GM23338 (cell line): ENCODE data around the gene TMEM167B. TPM values are rescaled to one million over a fixed set of nuclear protein-coding genes. Genes with fewer than 3 reads are reported as not detected.

Source experiments
- ATAC-seq: fragments of 200-7000 bp; cut with Tn5 transposase; 3 replicates; pipeline ENCODE4 v1.9.1; 2020
- DNase-seq: peaks from one replicate; pipeline ENCODE4 v3.0.0-alpha.2; 2015; ENCODE audit warnings: low spot score
- H2AFZ ChIP-seq: fragments of 200-600 bp; sonication (generic); 2 replicates; pipeline ENCODE4 v1.8.0; 2016; ENCODE audit warnings: antibody characterized with exemption, mild to moderate bottlenecking, moderate library complexity
- H3F3A ChIP-seq: fragments of 200-600 bp; sonication (generic); replicated peaks from 2 replicates; pipeline ENCODE4 v1.8.0; 2017; ENCODE audit warnings: antibody characterized with exemption, mixed run types, low read depth
- H3K27ac ChIP-seq: fragments of 200-600 bp; sonication (generic); 2 replicates; pipeline ENCODE4 v1.6.1; 2016; ENCODE audit warnings: low read depth
- H3K27me3 ChIP-seq: fragments of 200-600 bp; sonication (generic); 2 replicates; pipeline ENCODE4 v1.8.0; 2016; ENCODE audit warnings: mild to moderate bottlenecking, mixed run types, moderate library complexity; ENCODE audit not compliant: insufficient read depth
- H3K36me3 ChIP-seq: fragments of 200-600 bp; sonication (generic); 2 replicates; pipeline ENCODE4 v1.8.0; 2016; ENCODE audit warnings: mild to moderate bottlenecking; ENCODE audit not compliant: insufficient read depth
- H3K4me1 ChIP-seq: fragments of 200-600 bp; sonication (generic); 2 replicates; pipeline ENCODE4 v1.8.0; 2016; ENCODE audit warnings: mild to moderate bottlenecking, moderate library complexity; ENCODE audit not compliant: insufficient read depth
- H3K4me2 ChIP-seq: fragments of 200-600 bp; sonication (generic); 2 replicates; pipeline ENCODE4 v1.7.1; 2017; ENCODE audit warnings: mixed run types
- H3K4me3 ChIP-seq: fragments of 200-600 bp; sonication (generic); 2 replicates; pipeline ENCODE4 v1.6.1; 2016; ENCODE audit warnings: mixed run types
- H3K79me2 ChIP-seq: fragments of 200-600 bp; sonication (generic); replicated peaks from 2 replicates; pipeline ENCODE4 v1.8.0; 2017; ENCODE audit warnings: mild to moderate bottlenecking; ENCODE audit not compliant: insufficient read depth
- H3K9me2 ChIP-seq: fragments of 200-600 bp; sonication (generic); 2 replicates; pipeline ENCODE4 v1.8.0; 2017; ENCODE audit not compliant: insufficient read depth
- H4K20me1 ChIP-seq: fragments of 200-600 bp; sonication (generic); replicated peaks from 2 replicates; pipeline ENCODE4 v1.8.0; 2017; ENCODE audit warnings: mild to moderate bottlenecking; ENCODE audit not compliant: insufficient read depth
- H3K27ac Mint-ChIP-seq: 2 replicates; pipeline ENCODE4 v1.8.0; 2020; ENCODE audit warnings: inconsistent platforms, mild to moderate bottlenecking, moderate library complexity, mixed read lengths
- H3K27me3 Mint-ChIP-seq: 3 replicates; pipeline ENCODE4 v1.8.0; 2022; ENCODE audit warnings: low read depth, mild to moderate bottlenecking, moderate library complexity, mixed read lengths, inconsistent platforms; ENCODE audit not compliant: insufficient read depth, poor library complexity
- H3K36me3 Mint-ChIP-seq: 3 replicates; pipeline ENCODE4 v1.8.0; 2021; ENCODE audit warnings: low read depth, mild to moderate bottlenecking, inconsistent platforms, moderate library complexity, mixed read lengths
- H3K4me1 Mint-ChIP-seq: 3 replicates; pipeline ENCODE4 v1.8.0; 2020; ENCODE audit warnings: mild to moderate bottlenecking, inconsistent platforms, mixed read lengths
- H3K4me3 Mint-ChIP-seq: 3 replicates; pipeline ENCODE4 v1.8.0; 2021; ENCODE audit warnings: moderate library complexity, mild to moderate bottlenecking, inconsistent platforms, mixed read lengths
- H3K9me3 Mint-ChIP-seq: 3 replicates; pipeline ENCODE4 v1.8.0; 2020; ENCODE audit warnings: moderate library complexity, mild to moderate bottlenecking, inconsistent platforms, mixed read lengths
- ETS1 ChIP-seq: IDR thresholded peaks from 2 replicates; pipeline ENCODE4 v1.6.1; 2016; ENCODE audit warnings: antibody characterized with exemption
- NANOG ChIP-seq: IDR thresholded peaks from 2 replicates; pipeline ENCODE4 v1.6.1; 2016; ENCODE audit warnings: antibody characterized with exemption, borderline replicate concordance
- REST ChIP-seq: IDR thresholded peaks from one replicate; pipeline ENCODE4 v1.6.1; 2018; ENCODE audit warnings: antibody characterized with exemption; ENCODE audit not compliant: unreplicated experiment
- ZNF114 ChIP-seq: fragments of 250-450 bp; sonication (Bioruptor Pico); IDR thresholded peaks from 2 replicates; pipeline ENCODE4 v1.5.0; 2020; ENCODE audit warnings: mild to moderate bottlenecking, moderate library complexity
- ZNF462 ChIP-seq: fragments of 250-450 bp; sonication (Bioruptor Pico); IDR thresholded peaks from 2 replicates; pipeline ENCODE4 v1.5.0; 2020; ENCODE audit warnings: mild to moderate bottlenecking, moderate library complexity
- polyA plus RNA-seq: library from polyadenylated mRNA; unstranded; fragments of >200 nt; fragmentation: Nextera tagmentation; extraction: Ambion mirVana; gene quantifications from 2 replicates; pipeline ENCODE4 v1.2.1, GENCODE V29; 2016
- total RNA-seq: library from RNA; depleted of rRNA; stranded (reverse); fragments of >200 nt; shearing (Covaris generic); gene quantifications from 2 replicates; pipeline ENCODE4 v1.2.3, GENCODE V29; 2014

The TMEM167B gene
- total and polyA plus RNA-seq, 2 experiments from 2014 or later = 9.8 to 10.7 TPM

GRCh38 chr1:109118089-109118488 is 27.5 kb downstream of the TMEM167B start (continued):
- TF ChIP-seq ZNF462 (CRISPR knock-in tag) (no peak), NANOG (no peak), ETS1 (no peak)

GRCh38 chr1:109120356-109120755 is 29.8 kb downstream of the TMEM167B start:
- Mint-ChIP-seq H3K27me3 (peaks cover 3% of the 10 kb centered on the region), H3K27ac (no peak overlapping the region), H3K36me3 (no peaks in the 10 kb centered on the region), H3K4me3 (no peak overlapping the region), H3K4me1 (no peaks in the 10 kb centered on the region), H3K9me3 (no peaks in the 10 kb centered on the region)
- no peak overlapping the region for H3K4me2 ChIP-seq
- H3K4me3 ChIP-seq = no peak overlapping the region
- H3K9me2 ChIP-seq = no peaks in the 10 kb centered on the region
- no peaks in the 10 kb centered on the region for H3F3A ChIP-seq
- DNase-seq (no peak), ATAC-seq (no peak)
- no peaks in the 10 kb centered on the region for H4K20me1 ChIP-seq
- no peak overlapping the region for H2AFZ ChIP-seq
- no peaks in the 10 kb centered on the region for H3K36me3 ChIP-seq
- no peaks in the 10 kb centered on the region for H3K79me2 ChIP-seq
- H3K27ac ChIP-seq = no peak overlapping the region
- TF ChIP-seq ZNF114 (CRISPR knock-in tag) (no peak), REST (no peak)
- H3K27me3 ChIP-seq = peaks cover 10% of the 10 kb centered on the region
- no peaks in the 10 kb centered on the region for H3K4me1 ChIP-seq
